ACHN (cell line): Measurements from ENCODE around the gene RAX.

Experiments
- DNase-seq: peaks from one replicate; pipeline ENCODE4 v3.0.0-alpha.2; 2015
- in situ Hi-C: cut with HindIII; loops from 2 replicates; pipeline ENCODE4 v1.10.0; 2017; ENCODE audit warnings: low sequenced_read_pairs, low pct_ligation_motif_present, low pct_unique_long_range_greater_than_20kb

RAX gene

DNA sequence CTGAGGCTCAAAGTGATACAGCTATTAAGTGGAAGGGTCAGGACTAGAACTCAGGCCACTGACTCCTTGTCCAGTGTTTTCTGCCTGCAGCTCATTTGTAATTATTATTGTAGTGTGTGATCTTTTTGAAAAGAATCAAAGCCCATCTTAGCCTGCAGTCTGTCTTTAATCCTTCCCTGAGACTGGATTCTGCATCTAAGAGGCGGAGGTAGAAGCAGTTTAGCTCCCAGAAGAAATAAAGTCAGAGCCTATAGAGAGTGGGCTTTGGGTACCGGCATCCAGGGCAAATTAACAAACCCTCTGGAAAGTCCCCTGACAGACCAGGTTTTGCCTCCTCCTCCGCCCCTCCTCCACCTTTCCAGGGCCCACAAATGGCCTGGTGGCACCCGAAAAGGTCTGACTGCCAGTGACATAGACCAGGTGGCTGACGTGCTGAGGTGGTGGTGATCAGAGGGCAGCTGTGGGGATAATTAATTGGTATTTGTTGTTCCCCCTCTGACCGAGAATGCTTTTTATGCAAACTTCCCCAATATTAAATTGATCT is 2.2 kb upstream of the RAX start:
- in situ Hi-C loops: no loop called here
- no peak for DNase-seq

GRCh38 chr18:59274533-59274928 is 1.3 kb upstream of the RAX start:
- in situ Hi-C loops: no loop called here
- DNase-seq: no peak

GRCh38 chr18:59273759-59274532 is 692 bp upstream of the RAX start:
- in situ Hi-C loops: no loop called here
- DNase-seq: no peak

DNA sequence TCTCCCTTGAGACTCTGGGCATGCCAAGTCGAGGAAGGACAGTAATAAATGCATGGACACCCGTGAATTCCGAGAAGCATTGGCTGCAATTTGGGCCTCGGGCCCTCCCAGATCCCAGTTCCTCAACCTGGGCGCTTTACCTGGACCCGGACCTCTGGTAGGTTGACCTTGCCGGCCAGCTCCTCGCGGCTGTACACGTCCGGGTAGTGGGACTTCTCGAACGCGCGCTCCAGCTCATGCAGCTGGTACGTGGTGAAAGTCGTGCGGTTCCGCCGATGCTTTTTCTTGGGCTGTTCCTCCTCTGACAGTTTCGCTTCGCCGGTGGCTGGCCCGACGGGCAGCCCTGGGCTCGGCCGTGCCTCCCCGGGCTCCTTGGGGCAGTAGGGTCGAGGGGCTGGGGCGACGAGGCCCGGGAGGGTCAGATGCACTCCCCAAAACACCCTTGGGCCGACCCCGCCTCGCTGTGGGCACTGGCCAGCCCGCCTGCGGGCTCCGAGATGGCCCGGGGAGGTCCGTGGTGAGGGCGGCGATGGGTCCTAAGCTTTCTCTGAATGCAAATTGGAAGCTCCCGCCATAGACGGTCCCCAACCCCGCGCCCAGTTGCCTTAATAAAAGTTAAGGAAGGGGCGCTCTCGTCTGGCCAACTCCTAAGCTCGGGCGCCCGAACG is 899 bp downstream of the RAX start:
- no peak for DNase-seq
- in situ Hi-C loops: no loop called here

GRCh38 chr18:59271606-59272220 is 1.5 kb downstream of the RAX start:
- in situ Hi-C loops: no loop called here
- DNase-seq: no peak

DNA sequence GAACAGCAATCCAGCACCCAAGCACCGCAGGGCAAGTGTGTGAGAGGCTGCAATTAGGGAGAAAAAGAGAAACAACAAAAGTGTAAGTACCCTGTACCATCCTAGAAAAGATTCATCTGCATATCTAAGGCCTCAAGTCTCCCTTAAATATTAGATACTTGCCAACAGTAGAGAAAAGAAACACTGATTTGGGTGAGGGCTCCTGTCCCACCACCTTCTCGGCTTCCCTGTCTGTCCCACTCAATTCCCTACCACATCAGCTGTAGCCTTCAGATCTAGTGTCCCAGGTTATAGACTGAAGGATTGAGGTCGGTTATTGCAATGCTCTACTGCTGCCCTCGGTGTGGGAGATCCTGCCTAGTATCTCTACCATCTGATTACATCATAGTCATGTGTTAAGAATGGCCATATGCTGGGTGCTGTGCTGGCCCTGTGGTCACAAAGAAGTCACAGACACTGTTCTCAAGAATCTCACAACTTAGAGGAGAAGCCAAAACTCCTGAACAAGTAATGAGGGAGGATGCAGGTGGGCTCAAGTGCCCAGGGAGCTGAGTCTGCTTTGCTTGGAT is 2.5 kb downstream of the RAX start:
- DNase-seq: no peak
- in situ Hi-C loops: no loop called here

DNA sequence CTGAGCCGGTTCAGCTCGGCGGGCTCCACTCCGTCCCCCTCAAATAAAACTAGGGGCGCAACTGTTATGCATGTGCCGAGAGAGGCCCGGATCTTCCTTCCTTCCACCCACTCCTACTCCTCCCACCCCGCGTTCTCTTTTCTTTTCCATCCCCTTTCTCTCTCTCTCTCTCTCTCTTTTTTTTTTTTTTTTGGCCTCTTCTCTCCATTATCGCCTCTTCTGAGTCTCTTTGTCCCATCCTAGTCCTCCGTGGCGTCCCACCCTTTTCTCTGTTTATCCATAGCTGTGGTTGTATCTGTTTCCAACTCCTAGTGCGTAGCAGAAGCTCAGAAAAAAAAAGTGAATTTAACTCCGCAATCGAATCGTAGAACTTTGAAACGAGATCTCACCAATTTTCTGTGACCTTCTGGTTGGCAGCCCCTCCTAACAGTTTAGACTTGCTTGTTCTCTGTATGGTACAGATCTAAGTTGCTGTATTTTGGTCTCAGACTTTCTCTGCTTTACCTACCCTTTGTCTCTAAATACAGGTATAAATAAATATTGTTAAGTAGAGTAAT is 3.6 kb downstream of the RAX start:
- in situ Hi-C loops: no loop called here
- DNase-seq: no peak

DNA sequence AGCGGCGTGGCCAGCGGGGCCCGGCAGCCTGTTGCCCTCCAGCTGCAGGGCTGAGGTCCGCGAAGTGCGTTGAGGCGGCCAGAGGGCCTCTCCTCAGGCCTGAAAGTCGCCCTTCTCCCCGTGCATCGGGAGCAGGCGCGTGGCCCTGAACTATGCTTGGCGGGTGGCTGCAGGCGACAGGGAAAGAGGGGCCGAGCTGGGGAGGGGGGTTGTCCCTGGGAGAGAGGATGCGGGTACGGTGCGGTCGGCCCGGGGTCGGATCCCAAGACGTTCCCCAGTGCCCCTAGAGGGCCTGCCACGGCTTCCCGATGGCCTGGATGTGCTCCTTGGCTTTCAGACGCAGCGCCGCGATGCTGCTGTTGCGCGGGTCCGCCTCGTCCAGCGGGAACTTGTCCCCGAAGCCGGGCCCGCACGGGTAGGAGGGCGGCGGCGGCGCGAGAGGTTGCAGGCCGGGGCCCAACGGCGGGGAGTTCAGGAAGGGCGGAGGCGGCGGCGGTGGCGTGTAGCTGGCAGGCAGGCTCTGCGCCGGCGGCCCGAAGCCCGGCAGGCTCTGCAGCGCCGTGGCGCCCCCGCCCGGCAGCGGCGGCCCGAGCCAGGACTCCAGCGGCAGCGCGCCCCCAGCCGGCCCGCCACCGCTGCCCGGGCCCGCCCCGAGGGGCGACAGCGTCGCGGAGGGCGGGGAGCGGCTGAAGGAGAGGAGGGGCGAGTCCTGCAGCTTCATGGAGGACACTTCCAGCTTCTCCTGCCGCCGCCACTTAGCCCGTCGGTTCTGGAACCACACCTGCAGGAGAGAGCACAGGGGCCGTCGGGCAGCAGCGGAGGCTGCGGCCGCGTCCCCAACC is 4.3 kb downstream of the RAX start:
- in situ Hi-C loops: no loop called here
- DNase-seq: no peak

GRCh38 chr18:59268127-59268720 is 5.0 kb downstream of the RAX start:
- in situ Hi-C loops: no loop called here
- DNase-seq: no peak

DNA sequence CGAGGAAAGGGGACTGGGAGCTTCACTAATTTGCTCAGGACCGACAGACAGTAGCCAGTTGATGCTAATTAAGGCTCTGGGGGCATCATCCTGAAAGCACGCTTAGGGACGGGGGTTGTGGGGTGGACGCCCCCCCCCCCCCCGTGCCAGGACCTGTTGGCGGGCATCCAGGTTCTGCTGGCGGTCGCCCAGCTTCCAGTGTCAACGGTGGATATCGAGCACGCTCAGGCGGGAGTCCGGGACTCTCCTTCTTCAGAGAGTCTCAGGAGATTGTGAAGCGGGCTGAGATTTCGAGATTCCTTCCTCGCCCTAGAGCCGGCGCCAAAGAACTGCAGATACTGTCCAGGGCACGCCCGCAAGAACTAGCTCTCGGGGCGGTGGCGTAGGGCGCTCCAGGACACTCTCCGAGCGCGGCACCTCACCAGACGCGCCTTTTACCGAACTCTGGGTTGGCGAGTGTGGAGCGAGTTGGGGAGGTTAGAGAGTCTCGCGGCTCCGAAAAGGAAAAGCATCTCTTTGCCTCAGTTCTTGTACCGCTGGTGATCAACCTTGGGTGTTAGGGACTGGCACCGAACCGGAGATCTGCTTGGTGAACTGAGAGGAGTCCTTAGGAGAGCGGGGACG is 5.6 kb downstream of the RAX start:
- in situ Hi-C loops: no loop called here
- DNase-seq: no peak

GRCh38 chr18:59266886-59267502 is 6.3 kb downstream of the RAX start:
- in situ Hi-C loops: no loop called here
- DNase-seq: no peak

- in situ Hi-C loops: no loop called here
- DNase-seq: no peak
These were observed 6.8 kb downstream of the RAX start for GRCh38 chr18:59266459-59266858.

- in situ Hi-C loops: no loop called here
- no peak for DNase-seq
These were observed 7.3 kb downstream of the RAX start for GRCh38 chr18:59265974-59266369.

DNA sequence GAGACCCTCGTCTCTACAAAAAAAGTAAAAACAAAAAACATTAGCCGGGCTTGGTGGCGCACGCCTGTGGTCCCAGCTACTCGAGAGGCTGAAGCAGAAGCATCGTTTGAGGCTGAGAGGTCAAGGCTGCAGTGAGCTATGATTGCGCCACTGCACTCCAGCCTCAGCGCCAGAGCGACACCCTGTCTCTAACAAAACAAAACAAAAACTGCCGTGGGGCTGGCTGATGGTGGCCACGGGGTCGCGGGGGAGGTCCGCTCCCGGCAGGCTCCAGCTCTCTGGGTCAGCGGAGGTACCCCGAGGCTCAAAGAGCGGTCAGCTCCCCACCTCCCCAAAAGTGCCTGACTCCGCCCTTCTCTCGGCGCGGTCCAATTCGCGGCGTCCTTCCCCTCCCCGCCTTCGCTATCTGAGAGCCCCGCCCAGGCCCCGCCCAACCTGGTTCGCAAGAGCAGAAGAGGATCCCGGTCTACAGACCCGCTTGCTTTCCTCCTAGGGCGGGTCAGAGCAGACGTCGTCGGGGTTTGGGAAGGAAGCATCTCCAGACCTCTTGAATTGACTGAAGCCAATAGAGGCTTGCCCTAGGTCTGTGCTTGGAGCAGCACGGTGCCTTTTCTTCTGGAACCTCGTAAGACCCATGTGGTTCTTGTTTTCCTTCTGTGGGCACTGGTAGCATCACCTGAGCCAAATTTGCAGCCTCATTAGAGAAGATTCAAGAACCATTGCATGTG is 7.8 kb downstream of the RAX start:
- no peak for DNase-seq
- in situ Hi-C loops: no loop called here

- in situ Hi-C loops: no loop called here
- no peak for DNase-seq
These were observed 8.5 kb downstream of the RAX start for GRCh38 chr18:59264651-59265245.

DNA sequence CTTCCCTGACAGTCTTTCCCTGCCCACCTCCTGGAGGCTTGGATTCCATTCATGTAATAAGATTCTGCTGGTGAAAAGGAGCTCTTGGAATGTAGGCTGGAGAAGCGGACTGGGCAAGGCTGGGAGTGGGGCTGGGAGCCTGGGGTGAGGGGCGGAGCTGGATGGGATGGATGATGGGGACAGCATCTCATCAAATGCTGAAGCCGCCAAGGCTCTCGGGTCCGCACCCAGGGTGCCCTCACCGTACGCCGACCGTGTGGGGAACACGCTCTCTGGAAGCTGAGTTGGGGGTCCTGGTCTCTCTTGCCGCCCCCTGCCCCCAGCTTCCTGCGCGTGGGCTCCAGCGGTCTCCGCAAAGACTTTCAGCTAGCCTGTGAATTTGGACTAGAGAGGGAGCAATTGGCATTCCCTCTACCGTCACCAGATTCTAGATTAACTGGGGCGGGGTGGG is 9.1 kb downstream of the RAX start:
- in situ Hi-C loops: no loop called here
- no peak for DNase-seq
